Measurements from ENCODE around the gene WDR27.
A peak's percentile ranks its signal among the peaks of the same experiment; 100 is the strongest.

Gene WDR27

GRCh38 chr6:169425628-169426370, 276.0 kb downstream of the WDR27 start:
- DNase-seq (ENCODE audit: low read depth) = peak; percentile 50
- TF ChIP-seq, protein P1, sequence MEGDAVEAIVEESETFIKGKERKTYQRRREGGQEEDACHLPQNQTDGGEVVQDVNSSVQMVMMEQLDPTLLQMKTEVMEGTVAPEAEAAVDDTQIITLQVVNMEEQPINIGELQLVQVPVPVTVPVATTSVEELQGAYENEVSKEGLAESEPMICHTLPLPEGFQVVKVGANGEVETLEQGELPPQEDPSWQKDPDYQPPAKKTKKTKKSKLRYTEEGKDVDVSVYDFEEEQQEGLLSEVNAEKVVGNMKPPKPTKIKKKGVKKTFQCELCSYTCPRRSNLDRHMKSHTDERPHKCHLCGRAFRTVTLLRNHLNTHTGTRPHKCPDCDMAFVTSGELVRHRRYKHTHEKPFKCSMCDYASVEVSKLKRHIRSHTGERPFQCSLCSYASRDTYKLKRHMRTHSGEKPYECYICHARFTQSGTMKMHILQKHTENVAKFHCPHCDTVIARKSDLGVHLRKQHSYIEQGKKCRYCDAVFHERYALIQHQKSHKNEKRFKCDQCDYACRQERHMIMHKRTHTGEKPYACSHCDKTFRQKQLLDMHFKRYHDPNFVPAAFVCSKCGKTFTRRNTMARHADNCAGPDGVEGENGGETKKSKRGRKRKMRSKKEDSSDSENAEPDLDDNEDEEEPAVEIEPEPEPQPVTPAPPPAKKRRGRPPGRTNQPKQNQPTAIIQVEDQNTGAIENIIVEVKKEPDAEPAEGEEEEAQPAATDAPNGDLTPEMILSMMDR (conservative IDR thresholded peaks at IDR 0.05; ENCODE audit: low read depth, low read length) = no peak
- no peak overlapping the region for H3K4me3 ChIP-seq (ENCODE audit: low read depth, low read length)

DNA sequence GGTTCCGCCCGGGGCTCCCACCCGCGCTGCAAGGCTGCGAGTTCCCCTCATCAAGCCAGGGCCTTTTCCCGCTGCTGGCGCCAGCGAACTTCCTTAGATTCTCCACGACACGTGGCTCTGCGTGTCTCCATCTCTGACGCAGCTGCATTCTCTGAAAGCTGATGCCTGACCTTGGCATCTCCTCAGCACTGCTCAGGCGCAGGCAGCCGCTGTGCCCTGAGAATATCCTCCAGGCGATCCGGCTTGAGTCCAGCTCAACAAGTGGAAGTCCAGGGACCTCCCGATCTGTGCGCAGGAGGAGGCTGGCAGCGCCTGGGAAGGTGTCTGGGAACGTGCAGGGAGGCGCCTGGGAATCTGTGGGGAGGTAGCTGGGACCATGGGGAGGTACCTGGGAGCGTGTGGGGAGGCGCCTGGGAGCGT, 277.0 kb downstream of the WDR27 start:
- H3K4me3 ChIP-seq (ENCODE audit: low read depth, low read length) = peak overlapping the region; percentile 20
- DNase-seq (ENCODE audit: low read depth) = peak; percentile 60
- TF ChIP-seq, protein P1 (conservative IDR thresholded peaks at IDR 0.05; ENCODE audit: low read depth, low read length) = no peak

DNA sequence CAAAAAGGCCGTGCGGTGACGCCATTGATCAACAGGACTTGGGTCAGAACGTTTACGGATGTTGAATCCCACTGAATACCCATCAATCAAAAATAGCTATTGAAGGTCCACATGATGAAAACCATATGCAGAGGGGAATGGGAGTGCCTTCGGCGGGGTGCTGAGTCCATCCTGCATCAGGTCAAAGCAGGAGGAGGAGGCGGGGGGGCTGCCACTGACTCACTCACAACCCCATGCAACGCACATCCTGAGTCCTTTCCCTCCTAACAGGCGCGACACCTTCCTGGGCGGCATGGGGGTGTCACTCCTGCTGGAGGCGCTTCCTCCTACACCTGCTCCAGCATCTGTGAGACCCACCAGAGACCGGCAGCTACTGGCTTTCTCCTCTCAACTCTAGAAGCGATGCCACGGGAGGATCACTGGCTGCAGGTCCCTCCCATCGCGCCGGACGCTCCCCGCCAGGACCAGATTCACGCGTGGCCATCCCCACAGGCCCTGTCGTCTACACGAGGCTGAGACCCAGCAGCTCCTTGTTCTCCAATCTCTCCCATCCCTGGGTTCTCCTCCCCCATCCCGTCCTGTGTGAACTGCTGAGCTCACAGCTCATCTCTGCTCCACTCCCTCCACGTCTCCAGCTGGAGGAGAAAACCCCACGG, 277.6 kb downstream of the WDR27 start:
- no peak for DNase-seq (ENCODE audit: low read depth)
- H3K4me3 ChIP-seq (ENCODE audit: low read depth, low read length) = no peak overlapping the region
- TF ChIP-seq, protein P1 (conservative IDR thresholded peaks at IDR 0.05; ENCODE audit: low read depth, low read length) = no peak

GRCh38 chr6:169421586-169422264, 280.1 kb downstream of the WDR27 start:
- TF ChIP-seq, protein P1 (conservative IDR thresholded peaks at IDR 0.05; ENCODE audit: low read depth, low read length) = no peak
- no peak for DNase-seq (ENCODE audit: low read depth)
- H3K4me3 ChIP-seq (ENCODE audit: low read depth, low read length) = no peak overlapping the region

GRCh38 chr6:169420912-169421543, 280.8 kb downstream of the WDR27 start:
- TF ChIP-seq, protein P1 (conservative IDR thresholded peaks at IDR 0.05; ENCODE audit: low read depth, low read length) = peak; percentile 74
- peak; percentile 69 for DNase-seq (ENCODE audit: low read depth)
- H3K4me3 ChIP-seq (ENCODE audit: low read depth, low read length) = no peak overlapping the region

DNA sequence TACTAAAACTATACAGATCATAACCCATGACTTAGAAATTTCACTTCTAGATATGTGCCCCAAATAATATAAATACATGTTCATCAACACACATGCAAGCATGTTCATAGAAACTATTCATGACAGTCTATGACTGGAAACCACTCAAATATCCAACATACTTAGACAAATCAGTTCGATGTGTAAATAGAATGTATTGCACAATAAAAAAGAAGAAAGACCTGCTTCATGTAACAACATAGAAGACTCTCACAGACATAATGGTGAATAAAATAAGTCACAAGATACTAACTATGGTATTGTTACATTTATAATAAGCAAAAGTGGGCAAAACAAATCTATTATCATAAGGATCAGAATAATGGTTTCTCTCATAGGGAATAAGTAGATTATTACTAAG, 284.7 kb downstream of the WDR27 start:
- DNase-seq (ENCODE audit: low read depth) = no peak
- no peak overlapping the region for H3K4me3 ChIP-seq (ENCODE audit: low read depth, low read length)
- TF ChIP-seq, protein P1 (conservative IDR thresholded peaks at IDR 0.05; ENCODE audit: low read depth, low read length) = no peak
